H1 (cell line): Measurements from ENCODE around the gene C4B. TPM values are rescaled to one million over a fixed set of nuclear protein-coding genes. Genes with fewer than 3 reads are reported as not detected.
"Not testable (repeated sequence)": the region's sequence is repeated elsewhere in the genome, so short reads cannot be mapped to it uniquely, and the experiment has no call there.

ENCODE experiments used
- CTCF ChIA-PET: fragments of 300-600 bp; sonication (Branson Sonifier 250); formaldehyde crosslinking; loops from one replicate; lab custom pipeline; 2021; ENCODE audit not compliant: partially characterized antibody; lab: Charles Lee
- POLR2A ChIA-PET: fragments of 300-600 bp; sonication (Branson Sonifier 250); formaldehyde crosslinking; loops from one replicate; lab custom pipeline; 2021; ENCODE audit warnings: inconsistent platforms; ENCODE audit not compliant: partially characterized antibody; lab: Charles Lee
- DNase-seq, 2 experiments: peaks; one replicate each; pipeline versions ENCODE4 v3.0.0 to v3.0.0-alpha.2; 2010 to 2022; ENCODE audit warnings: low spot score in 2 of 2, low read depth in 1 of 2, mixed read lengths in 1 of 2
- FAIRE-seq: peaks from 2 replicates; lab custom pipeline; 2011; peaks lifted over from hg19 to GRCh38; lab: Jason Lieb, UNC
- H2AFZ ChIP-seq: 2 replicates; pipeline ENCODE4 v1.8.1; 2012; ENCODE audit warnings: low read length, inconsistent platforms
- H2AK5ac ChIP-seq: 2 replicates; pipeline ENCODE4 v1.6.1; 2013; ENCODE audit warnings: low read depth, low read length
- H2BK120ac ChIP-seq: replicated peaks from 2 replicates; pipeline ENCODE3; 2013; ENCODE audit warnings: low read depth, low read length, inconsistent platforms
- H2BK12ac ChIP-seq: 2 replicates; pipeline ENCODE4 v1.6.1; 2013; ENCODE audit warnings: low read depth, low read length
- H2BK15ac ChIP-seq: 2 replicates; pipeline ENCODE4 v1.6.1; 2013; ENCODE audit warnings: low read length
- H2BK20ac ChIP-seq: 2 replicates; pipeline ENCODE4 v1.6.1; 2013; ENCODE audit warnings: low read length
- H2BK5ac ChIP-seq: 2 replicates; pipeline ENCODE4 v1.6.1; 2013; ENCODE audit warnings: low read depth, low read length
- H3K14ac ChIP-seq: 2 replicates; pipeline ENCODE4 v1.6.1; 2013; ENCODE audit warnings: inconsistent platforms; ENCODE audit not compliant: insufficient read length
- H3K18ac ChIP-seq: 2 replicates; pipeline ENCODE4 v1.6.1; 2013; ENCODE audit warnings: low read length; ENCODE audit errors: extremely low read depth
- H3K23ac ChIP-seq: 2 replicates; pipeline ENCODE4 v1.6.1; 2013; ENCODE audit warnings: inconsistent platforms; ENCODE audit not compliant: insufficient read length
- H3K23me2 ChIP-seq: 2 replicates; pipeline ENCODE4 v1.6.1; 2013; ENCODE audit warnings: low read depth, low read length
- H3K27ac ChIP-seq: 2 replicates; pipeline ENCODE4 v1.6.1; 2011; ENCODE audit warnings: low read depth, low read length, inconsistent platforms
- H3K27me3 ChIP-seq, 4 experiments: replicated peaks in 1 of 4; 1 replicate in 1 of 4; 2 replicates in 3 of 4; pipeline versions ENCODE4 v1.6.1 to v1.8.1; 2011 to 2013; ENCODE audit warnings: low read length in 3 of 4, mild to moderate bottlenecking in 3 of 4, inconsistent platforms in 2 of 4, mixed read lengths in 2 of 4, moderate library complexity in 1 of 4; ENCODE audit not compliant: control insufficient read depth in 3 of 4, insufficient read depth in 3 of 4; ENCODE audit errors: extremely low read depth in 1 of 4
- H3K36me3 ChIP-seq, 4 experiments: 2 replicates each; pipeline versions ENCODE4 v1.6.1 to v1.8.1; 2011 to 2013; ENCODE audit warnings: mild to moderate bottlenecking in 4 of 4, low read length in 3 of 4, moderate library complexity in 2 of 4, control low read depth in 1 of 4, inconsistent platforms in 1 of 4; ENCODE audit not compliant: insufficient read depth in 4 of 4, control insufficient read depth in 2 of 4
- H3K4ac ChIP-seq: replicated peaks from 2 replicates; pipeline ENCODE3; 2013; ENCODE audit warnings: low read length, low read depth, mixed read lengths, inconsistent platforms; ENCODE audit not compliant: insufficient read length
- H3K4me1 ChIP-seq, 4 experiments: replicated peaks in 1 of 4; 1 replicate in 1 of 4; 2 replicates in 3 of 4; pipeline versions ENCODE4 v1.6.1 to v1.8.1; 2011 to 2013; ENCODE audit warnings: low read length in 3 of 4, inconsistent platforms in 2 of 4, mixed read lengths in 1 of 4; ENCODE audit not compliant: insufficient read depth in 4 of 4, control insufficient read depth in 3 of 4
- H3K4me2 ChIP-seq, 2 experiments: 2 replicates each; pipeline versions ENCODE4 v1.6.1 to v1.8.1; 2011 to 2013; ENCODE audit warnings: low read depth in 2 of 2, low read length in 2 of 2, control low read depth in 1 of 2, inconsistent platforms in 1 of 2, mild to moderate bottlenecking in 1 of 2; ENCODE audit not compliant: insufficient read depth in 1 of 2
- H3K4me3 ChIP-seq, 4 experiments: fragments of 200-600, 300-600 bp in 1 of 4; sonication (generic), shearing (Covaris generic), sonication (Bioruptor Twin) in 1 of 4; 2 replicates each; pipeline versions ENCODE4 v1.5.1 to v1.8.1; 2011 to 2016; ENCODE audit warnings: low read length in 4 of 4, low read depth in 3 of 4, control low read depth in 2 of 4, inconsistent platforms in 2 of 4, mild to moderate bottlenecking in 2 of 4, mixed read lengths in 1 of 4, moderate library complexity in 1 of 4; ENCODE audit not compliant: insufficient read depth in 2 of 4; ENCODE audit errors: extremely low read depth in 1 of 4
- H3K56ac ChIP-seq: replicated peaks from 2 replicates; pipeline ENCODE3; 2013; ENCODE audit warnings: low read depth, mild to moderate bottlenecking, mixed read lengths, low read length, inconsistent platforms; ENCODE audit not compliant: insufficient read length
- H3K79me1 ChIP-seq: 2 replicates; pipeline ENCODE4 v1.6.1; 2013; ENCODE audit warnings: low read depth, low read length, control low read depth
- H3K79me2 ChIP-seq, 2 experiments: 2 replicates each; pipeline versions ENCODE4 v1.6.1 to v1.8.1; 2012 to 2013; ENCODE audit warnings: low read length in 2 of 2, mild to moderate bottlenecking in 2 of 2, inconsistent platforms in 1 of 2; ENCODE audit not compliant: insufficient read depth in 2 of 2, control insufficient read depth in 1 of 2
- H3K9ac ChIP-seq, 4 experiments: replicated peaks in 1 of 4; 1 replicate in 1 of 4; 2 replicates in 3 of 4; pipeline versions ENCODE4 v1.6.1 to v1.8.1; 2011 to 2013; ENCODE audit warnings: low read depth in 3 of 4, low read length in 3 of 4, control low read depth in 2 of 4, mild to moderate bottlenecking in 2 of 4, moderate library complexity in 2 of 4, inconsistent platforms in 1 of 4; ENCODE audit errors: extremely low read depth in 1 of 4
- H3K9me3 ChIP-seq, 2 experiments: 2 replicates each; pipeline versions ENCODE4 v1.6.1 to v1.8.1; 2012 to 2013; ENCODE audit warnings: mild to moderate bottlenecking in 2 of 2, moderate library complexity in 2 of 2, control low read depth in 1 of 2, inconsistent platforms in 1 of 2, low read depth in 1 of 2, low read length in 1 of 2, mixed read lengths in 1 of 2; ENCODE audit not compliant: insufficient read depth in 2 of 2
- H4K20me1 ChIP-seq, 2 experiments: replicated peaks in 1 of 2; 2 replicates each; pipeline versions ENCODE3 to v1.8.1; 2011 to 2013; ENCODE audit warnings: inconsistent platforms in 2 of 2, low read length in 2 of 2, mild to moderate bottlenecking in 1 of 2; ENCODE audit not compliant: insufficient read depth in 2 of 2, control insufficient read depth in 1 of 2
- H4K5ac ChIP-seq: 2 replicates; pipeline ENCODE4 v1.6.1; 2013; ENCODE audit warnings: low read length, low read depth, mixed read lengths, inconsistent platforms; ENCODE audit not compliant: insufficient read length
- H4K8ac ChIP-seq: 2 replicates; pipeline ENCODE4 v1.8.0; 2013; ENCODE audit warnings: mild to moderate bottlenecking, moderate library complexity, low read length, inconsistent platforms; ENCODE audit not compliant: insufficient read depth; ENCODE audit errors: extremely low read depth
- H4K91ac ChIP-seq: replicated peaks from 2 replicates; pipeline ENCODE3; 2013; ENCODE audit warnings: low read length, mixed read lengths, inconsistent platforms; ENCODE audit not compliant: insufficient read length
- BCL11A ChIP-seq, 2 experiments: IDR thresholded peaks; one replicate each; pipeline ENCODE4 v1.6.1; 2011; ENCODE audit warnings: low read depth in 2 of 2, low read length in 2 of 2, mild to moderate bottlenecking in 2 of 2
- JUN ChIP-seq: IDR thresholded peaks from 2 replicates; pipeline ENCODE4 v1.6.1; 2011; ENCODE audit warnings: low read depth, mild to moderate bottlenecking, improper control_type of control experiment, low read length
- TCF12 ChIP-seq: IDR thresholded peaks from 2 replicates; pipeline ENCODE4 v1.6.1; 2011; ENCODE audit warnings: low read depth, mild to moderate bottlenecking, low read length
- TEAD4 ChIP-seq: IDR thresholded peaks from 2 replicates; pipeline ENCODE4 v1.6.1; 2012; ENCODE audit warnings: low read depth, low read length, inconsistent platforms, mixed read lengths
- WGBS, 2 experiments: shearing (Covaris generic) in 1 of 2; methylation state at CpG; one replicate each; pipeline versions ENCODE4 v1.1.6 to v1.1.7; 2013 to 2015; ENCODE audit warnings: low lambda C conversion rate in 2 of 2, mixed read lengths in 2 of 2, inconsistent platforms in 1 of 2, low coverage in 1 of 2, missing lambda C conversion rate in 1 of 2; ENCODE audit not compliant: insufficient replicate concordance in 2 of 2, insufficient coverage in 1 of 2, insufficient read length in 1 of 2; ENCODE audit errors: extremely low coverage in 1 of 2, missing lambda C conversion rate in 1 of 2; 5-methylcytosine and 5-hydroxymethylcytosine counted together
- polyA plus RNA-seq, 7 experiments: library from polyadenylated mRNA; depleted of rRNA in 3 of 7; stranded (reverse) in 5 of 7; unstranded in 2 of 7; fragments of >200 nt in 5 of 7; fragments of 200-250 nt in 2 of 7; gene quantifications; 1 replicate in 5 of 7; 2 replicates in 1 of 7; 4 replicates in 1 of 7; pipeline versions ENCODE4 v1.2.1 to v1.2.3, GENCODE V29; 2011 to 2013; ENCODE audit warnings: missing spikeins in 2 of 7, mixed read lengths in 2 of 7
- total RNA-seq: library from RNA; stranded (reverse); fragmentation: NEBNext Ultra II Directional; extraction: Animal tissue kit (Norgen Biotek cat#: 25700); gene quantifications from 2 replicates; pipeline ENCODE4 v1.2.1, GENCODE V29; 2021

Gene C4B
- total and polyA plus RNA-seq, 2 of the 8 experiments (the other 6 are each of a cell fraction or from before 2014, with no cell fraction given), result 0.74 to 3.5 TPM

GRCh38 chr6:31972709-31973350 lies 41.8 kb upstream of the C4B start (continued):
- TF ChIP-seq TEAD4 (peak; percentile 58; the same call in 1 of the 2 replicates), TCF12 (no peak), BCL11A (IDR thresholded peaks at IDR 0.05; ENCODE audit: low read depth in 2 of 2, low read length in 2 of 2) (no peak), JUN (no peak)

DNA sequence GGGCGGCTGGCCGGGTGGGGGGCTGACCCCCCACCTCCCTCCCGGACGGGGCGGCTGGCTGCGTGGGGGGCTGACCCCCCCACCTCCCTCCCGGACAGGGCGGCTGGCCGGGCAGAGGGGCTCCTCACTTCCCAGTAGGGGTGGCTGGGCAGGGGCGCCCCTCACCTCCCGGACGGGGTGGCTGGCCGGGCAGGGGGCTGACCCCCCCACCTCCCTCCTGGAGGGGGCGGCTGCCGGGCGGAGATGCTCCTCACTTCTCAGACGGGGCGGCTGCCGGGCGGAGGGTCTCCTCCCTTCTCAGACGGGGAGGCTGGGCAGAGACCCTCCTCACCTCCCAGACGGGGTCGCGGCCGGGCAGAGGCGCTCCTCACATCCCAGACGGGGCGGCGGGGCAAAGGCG lies 38.5 kb upstream of the C4B start:
- H3K4me1 ChIP-seq, H4K91ac ChIP-seq, H2BK15ac ChIP-seq, H3K4ac ChIP-seq, H2BK5ac ChIP-seq, H2AFZ ChIP-seq, H3K9me3 ChIP-seq, H3K18ac ChIP-seq, H2BK12ac ChIP-seq, H3K27me3 ChIP-seq, FAIRE-seq, H3K14ac ChIP-seq, H4K8ac ChIP-seq, H2BK120ac ChIP-seq, H3K56ac ChIP-seq, H3K4me2 ChIP-seq, H3K23ac ChIP-seq, H3K4me3 ChIP-seq, H2BK20ac ChIP-seq, H4K5ac ChIP-seq, H3K9ac ChIP-seq, H2AK5ac ChIP-seq, DNase-seq, H4K20me1 ChIP-seq, H3K79me1 ChIP-seq, H3K27ac ChIP-seq, H3K36me3 ChIP-seq, CTCF ChIA-PET: not testable (repeated sequence)
- POLR2A ChIA-PET, result interaction anchor here (0.7 to 15.3 kb wide), 2 partner anchors 10 to 21 kb away, joined by 3 to 279 read pairs; partner anchors contain the start of genes NELFE and SKIC2
- Histone ChIP-seq H3K79me2 (peaks cover 0 to 11% of the 10 kb centered on the region in 2 experiments; a peak in 1 of 4 replicates), H3K23me2 (peaks cover 13% of the 10 kb centered on the region)
- 91% methylated on average over 14 of the region's 30 CpGs; no CpG with 5 or more reads in 1 of the 2 experiments for WGBS, 2 experiments
